ENCODE data around the gene UQCR10.

UQCR10 gene

DNA sequence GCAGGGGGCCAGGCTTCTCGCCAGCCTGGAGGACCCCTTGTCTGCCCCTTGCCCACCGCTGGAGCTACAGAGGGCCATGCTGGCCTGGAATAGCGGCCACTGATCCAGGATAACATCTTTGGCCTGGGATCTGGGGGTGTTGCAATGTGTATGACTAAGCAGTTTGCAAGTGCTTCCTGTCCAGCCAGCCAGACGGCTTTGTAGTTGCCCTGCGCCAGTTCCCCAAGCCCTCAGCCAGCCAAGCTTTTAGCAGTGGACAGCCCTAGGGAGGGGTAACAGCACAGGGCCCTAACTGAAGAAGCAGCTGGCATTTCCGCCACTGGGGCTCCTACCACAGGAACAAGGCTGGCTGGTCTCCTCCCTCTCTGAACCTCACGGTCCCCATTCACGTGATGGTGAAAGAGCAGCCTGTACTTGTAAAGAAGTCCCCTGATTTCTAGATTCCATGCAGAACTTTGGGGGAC, 32.1 kb downstream of the UQCR10 start:
- no peak for DNase-seq

GRCh38 chr22:29801153-29801552, 34.0 kb downstream of the UQCR10 start:
- no peak for DNase-seq

DNA sequence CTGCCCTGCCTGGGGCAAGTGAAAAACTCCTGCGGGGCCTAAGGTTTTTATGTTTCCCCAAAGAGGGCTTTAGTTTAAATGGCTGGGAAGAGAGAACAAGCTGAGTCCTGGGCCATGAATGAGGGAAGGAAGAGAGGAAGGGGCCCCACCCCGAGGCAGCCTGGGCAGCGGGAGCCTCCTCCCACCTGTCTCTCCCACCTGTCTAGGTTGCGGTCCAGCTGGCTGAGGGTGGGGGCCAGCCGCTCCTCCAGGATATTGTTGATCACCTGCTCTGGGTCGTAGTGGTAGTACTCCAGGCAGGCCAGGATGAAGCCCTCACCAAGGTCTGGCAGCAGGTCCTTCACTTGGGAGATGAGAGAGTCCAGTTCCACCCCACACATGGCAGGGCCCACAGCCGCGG, 34.6 kb downstream of the UQCR10 start:
- no peak for DNase-seq

DNA sequence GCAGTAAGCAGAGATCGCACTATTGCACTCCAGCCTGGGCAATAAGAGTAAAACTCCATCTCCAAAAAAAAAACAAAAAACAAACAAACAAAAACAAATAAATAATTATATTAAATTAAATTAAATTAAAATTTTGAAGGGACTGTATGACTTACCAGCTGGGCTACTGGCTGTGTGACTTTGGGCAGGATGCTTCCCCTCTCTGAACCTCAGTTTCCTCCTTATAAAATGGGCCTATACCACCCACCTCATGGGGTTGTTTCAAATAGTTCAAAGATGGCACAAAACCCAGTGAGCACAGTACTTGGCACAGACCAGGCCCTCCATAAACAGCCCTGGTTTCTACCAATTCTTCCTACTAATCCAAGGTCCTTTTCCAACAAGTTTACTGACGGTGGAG, 36.0 kb downstream of the UQCR10 start:
- no peak for DNase-seq

DNA sequence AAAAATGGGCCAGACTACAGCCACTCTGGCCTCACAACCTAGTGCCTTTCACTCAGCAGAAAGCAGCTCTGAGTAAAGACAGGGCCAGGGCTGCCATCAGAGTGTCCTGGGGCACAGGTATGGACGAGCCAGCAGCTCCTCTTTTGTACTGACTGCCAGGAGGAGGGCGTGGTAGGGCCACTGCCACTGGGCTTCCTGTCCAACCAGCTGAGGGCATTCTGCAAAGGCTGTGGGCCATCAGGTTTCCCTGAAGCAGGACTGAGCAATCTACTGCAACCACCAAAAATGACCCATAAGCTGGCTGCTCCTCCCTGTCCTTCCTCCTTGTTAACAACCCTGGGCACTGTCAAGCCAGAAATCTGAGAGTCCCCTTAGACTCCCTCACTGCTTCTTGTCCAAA, 37.8 kb downstream of the UQCR10 start:
- DNase-seq = no peak

DNA sequence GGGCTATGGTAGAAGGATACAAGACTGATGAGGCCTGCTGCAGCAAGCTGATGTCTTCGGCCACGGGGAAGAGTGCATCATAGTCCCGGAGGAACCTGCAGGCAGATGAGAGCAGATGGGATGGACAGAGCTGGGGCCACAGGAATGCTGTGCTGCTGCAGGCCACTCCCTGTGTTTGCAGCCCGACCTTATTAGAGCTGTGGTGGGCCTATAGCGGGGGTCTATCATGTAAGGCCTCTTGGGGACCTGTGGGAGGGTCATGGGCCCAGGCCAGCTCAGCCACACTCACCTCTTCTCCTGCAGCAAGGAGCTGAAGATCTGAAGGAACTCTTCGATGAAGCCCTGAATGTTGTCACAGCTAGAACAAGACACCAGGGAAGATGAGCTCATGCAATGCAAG, 39.0 kb downstream of the UQCR10 start:
- DNase-seq = no peak

- DNase-seq = no peak
Observed at GRCh38 chr22:29810216-29810615, 43.0 kb downstream of the UQCR10 start.

DNA sequence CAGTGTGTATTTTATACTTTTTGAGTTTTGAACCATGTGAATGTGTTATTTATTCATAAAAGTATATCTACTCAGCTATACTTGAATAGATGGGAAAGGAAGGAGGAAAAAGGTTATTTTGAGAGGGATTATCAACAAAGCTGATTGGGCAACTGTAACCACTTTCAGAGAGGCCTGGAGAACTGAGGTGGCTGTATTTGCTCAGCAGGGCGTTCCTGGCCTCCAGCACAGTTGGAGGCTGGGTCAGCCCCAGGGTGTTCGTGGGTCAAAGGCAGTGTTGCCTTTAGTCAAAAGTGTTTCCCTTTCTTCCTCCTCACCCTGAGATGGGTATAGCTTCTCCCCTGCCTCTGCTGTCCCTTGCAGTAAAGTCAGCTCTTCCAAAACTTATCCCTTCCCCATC, 44.2 kb downstream of the UQCR10 start:
- DNase-seq = no peak

DNA sequence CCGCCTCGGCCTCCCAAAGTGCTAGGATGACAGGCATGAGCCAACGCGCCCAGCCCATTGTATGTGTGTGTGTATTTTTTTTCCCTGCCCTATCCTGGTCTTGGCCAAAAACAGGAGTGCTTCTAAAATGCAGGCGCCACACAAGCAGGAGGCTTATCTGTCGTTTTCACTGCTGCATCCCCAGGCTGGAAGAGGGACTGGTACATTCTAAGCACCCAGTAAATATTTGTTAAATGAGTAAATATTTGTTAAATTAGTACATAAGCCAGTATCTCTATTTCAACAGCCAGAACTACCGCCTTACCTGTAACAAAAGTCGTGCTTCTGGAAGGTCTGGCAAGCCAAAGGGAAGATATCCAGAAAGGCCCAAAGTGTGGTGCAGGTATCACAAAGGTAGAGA, 46.0 kb downstream of the UQCR10 start:
- no peak for DNase-seq

GRCh38 chr22:29813563-29813962, 46.4 kb downstream of the UQCR10 start:
- no peak for DNase-seq

- no peak for DNase-seq
Observed at GRCh38 chr22:29814003-29814402, 46.8 kb downstream of the UQCR10 start.

DNA sequence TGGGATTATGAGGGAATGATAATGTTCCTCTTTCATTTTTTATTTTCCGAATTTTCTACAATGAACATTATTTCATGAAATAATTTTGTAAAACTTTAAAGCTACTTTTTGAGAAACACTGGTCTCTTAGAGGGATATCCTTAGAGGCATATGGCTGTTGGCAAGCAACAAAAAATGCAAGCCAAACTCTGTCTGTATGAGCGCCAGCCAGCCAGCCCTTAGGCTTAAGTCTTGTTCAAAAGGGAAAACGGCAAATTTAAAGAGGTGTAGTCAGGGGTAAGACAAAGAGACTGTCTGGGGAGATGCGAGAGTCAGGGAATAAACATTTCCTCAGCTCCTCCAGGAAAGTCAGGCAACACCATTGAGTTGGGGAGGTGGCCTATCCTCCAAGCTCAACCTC, 48.4 kb downstream of the UQCR10 start:
- DNase-seq = no peak

- no peak for DNase-seq
Observed at GRCh38 chr22:29816128-29816527, 49.0 kb downstream of the UQCR10 start.

- no peak for DNase-seq
Observed at GRCh38 chr22:29816539-29816938, 49.4 kb downstream of the UQCR10 start.

DNA sequence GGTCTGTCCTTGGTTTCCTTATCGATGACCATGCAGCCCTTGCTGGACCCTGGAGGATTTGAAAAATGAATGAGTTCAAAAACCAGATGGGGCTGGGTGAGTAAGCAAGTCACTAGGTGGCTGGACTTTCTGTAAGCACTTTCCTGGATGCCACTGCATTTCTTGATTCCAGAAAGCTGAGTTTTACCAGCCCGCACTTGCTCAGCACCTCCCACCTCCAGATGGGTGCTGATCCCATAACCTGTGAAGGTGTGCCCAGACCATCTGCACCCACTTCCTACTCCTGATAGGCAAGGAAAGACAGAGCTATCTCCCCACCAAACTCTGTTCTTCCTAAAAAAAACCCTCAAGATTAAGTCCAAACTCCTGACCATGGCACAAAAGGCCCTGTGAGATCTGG, 49.8 kb downstream of the UQCR10 start:
- no peak for DNase-seq

GRCh38 chr22:29817724-29818123, 50.6 kb downstream of the UQCR10 start:
- no peak for DNase-seq

GRCh38 chr22:29819501-29819900, 52.3 kb downstream of the UQCR10 start:
- DNase-seq = no peak

Data from NCI-H1105 treated with DMSO at 0.1 percent for 48 hours (cell line).